HG03097 (cell line): ENCODE data around the gene RNF112.

Experiments
- ATAC-seq: cut with Tn5 transposase; IDR thresholded peaks from one replicate; pipeline ENCODE4 v1.9.1; 2021; ENCODE audit not compliant: unreplicated experiment, low FRiP score

Gene RNF112

GRCh38 chr17:19386974-19387920, 23.8 kb upstream of the RNF112 start, which contains the start of gene MFAP4:
Gene MFAP4 (minus strand): TSS chr17:19387190. CDS start chr17:19387155, 35 bp downstream.
- ATAC-seq, result no peak

- ATAC-seq, result no peak
Measured at GRCh38 chr17:19387921-19388521, 23.0 kb upstream of the RNF112 start.

DNA sequence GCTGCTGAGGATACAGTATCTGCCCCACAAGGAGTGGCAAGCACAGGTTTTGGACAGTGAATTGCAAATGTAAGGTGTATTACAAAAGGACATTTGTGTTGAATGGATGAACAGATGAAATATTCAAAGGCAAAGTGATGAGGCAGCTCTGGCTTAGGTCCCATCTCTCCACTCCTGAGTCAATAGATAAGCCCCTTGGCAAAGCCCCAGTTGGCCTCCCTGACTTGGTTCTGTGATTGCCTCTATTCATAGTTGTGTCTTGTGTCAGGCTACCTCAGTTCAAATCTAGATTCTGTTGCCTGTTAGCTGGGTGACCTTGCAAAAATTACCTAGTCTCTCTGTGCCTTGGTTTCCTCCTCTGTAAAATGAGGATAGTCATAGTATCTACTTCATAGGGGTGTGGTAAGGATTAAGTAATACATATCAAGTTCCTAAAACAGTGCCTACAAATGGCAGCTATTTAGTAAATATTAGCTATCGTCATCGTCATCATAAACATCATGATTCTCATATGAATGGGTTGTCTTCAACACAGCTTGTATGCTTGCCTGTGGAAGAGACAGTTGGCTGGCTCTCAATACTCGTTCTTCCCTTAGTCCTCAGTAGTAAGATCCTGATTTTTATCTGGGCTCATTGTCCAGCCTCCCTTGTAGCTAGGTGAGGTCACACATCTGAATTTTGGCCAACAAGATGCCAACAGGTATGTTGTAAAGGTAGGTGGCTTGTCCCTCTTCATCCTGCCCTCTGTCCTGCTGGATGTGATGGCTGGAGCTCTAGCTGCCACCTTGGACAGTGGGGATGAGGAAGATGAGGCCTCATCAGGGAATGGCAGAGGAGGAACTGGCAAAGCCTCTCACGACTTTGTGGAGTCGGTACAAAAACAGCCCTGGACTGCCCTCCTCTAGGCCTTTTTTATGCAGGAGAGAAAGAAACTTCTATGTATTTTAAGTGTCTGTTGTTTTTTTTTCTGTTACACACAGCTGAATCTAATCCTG, 21.9 kb upstream of the RNF112 start:
- no peak for ATAC-seq

DNA sequence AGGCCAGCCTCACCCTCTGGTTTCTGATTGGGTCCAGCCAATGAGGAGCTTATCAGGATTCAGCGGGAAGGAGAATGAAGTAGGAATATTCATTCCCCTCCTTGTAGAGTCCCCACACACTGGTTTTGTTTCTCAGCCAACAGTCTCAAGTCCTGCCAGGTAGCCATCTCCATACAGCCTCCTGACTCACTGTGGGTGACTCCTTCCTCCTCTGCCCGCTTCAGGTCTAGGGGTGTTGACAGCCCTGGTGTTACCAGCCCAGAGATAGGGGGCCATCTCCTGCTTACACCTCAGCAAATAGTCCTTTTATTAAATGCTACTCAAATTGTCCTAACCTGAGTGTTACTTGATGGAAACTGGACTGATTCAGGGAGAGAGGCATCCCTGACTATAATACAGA, 20.1 kb upstream of the RNF112 start:
- ATAC-seq, result no peak

GRCh38 chr17:19391432-19391831, 19.6 kb upstream of the RNF112 start:
- no peak for ATAC-seq

- no peak for ATAC-seq
Measured at GRCh38 chr17:19392303-19392702, 18.7 kb upstream of the RNF112 start.

DNA sequence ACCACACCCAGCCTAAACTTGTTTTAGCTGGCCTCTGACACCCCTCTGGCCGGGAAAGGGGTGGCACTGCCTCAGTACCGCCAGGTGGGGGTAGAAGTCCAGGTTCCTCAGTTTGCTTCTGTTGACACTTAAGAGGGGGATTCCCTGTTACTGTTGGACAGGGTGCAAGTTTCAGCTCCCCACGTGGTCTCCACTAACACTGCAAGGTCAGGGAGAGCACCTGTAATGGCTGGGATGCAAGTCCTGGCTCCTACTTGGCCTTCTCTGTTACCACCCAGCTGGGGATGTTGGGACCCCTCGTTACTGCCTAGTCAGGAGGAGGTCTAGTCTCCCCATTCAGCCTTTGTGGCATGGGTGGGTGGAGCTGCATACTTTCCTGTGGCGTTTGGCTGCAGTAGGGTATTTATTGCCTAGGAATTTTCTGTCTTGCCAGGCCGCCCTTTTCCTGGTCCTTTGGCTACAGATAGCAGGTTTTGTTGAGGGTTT, 13.4 kb upstream of the RNF112 start:
- no peak for ATAC-seq

DNA sequence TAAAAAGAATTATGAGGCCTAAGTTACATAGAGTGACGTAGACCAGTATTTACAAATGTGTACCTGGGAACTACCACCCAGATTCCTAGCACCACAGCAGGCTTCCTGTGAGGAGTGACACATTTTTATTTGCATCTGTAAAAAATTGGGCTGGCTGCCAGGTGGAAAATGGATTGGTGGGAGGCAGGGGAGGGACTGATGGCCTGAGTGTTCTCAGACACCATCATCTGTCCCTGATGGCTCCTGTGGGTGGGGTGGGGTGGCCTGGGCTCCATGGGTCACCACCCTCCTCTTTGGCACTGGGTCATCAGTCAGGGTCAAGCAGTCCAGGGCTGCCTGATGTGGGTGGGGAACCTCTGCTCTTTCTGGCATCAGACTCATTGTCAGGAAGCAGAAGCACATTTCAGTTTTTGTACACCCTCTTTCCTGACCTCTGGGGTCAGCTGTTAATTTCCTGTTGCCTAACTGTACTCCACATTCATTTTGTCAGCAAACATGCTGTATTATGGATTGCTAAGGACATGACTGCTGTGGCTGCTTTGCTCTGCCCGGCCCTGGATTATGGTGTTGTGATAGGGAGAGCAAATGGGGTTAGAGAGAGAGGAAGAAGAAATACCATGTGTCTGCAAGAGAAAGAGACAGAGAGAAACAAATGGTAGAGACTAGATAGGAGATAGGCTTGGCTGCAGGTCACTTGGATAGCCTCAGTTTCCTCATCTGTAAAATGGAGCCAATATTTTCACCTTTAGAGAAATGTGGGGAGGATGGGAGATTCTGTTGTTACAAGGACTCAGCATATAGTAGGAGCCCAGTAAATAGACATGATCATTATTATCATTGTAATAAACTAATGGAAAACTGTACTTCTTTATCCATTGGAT, 12.5 kb upstream of the RNF112 start:
- no peak for ATAC-seq

DNA sequence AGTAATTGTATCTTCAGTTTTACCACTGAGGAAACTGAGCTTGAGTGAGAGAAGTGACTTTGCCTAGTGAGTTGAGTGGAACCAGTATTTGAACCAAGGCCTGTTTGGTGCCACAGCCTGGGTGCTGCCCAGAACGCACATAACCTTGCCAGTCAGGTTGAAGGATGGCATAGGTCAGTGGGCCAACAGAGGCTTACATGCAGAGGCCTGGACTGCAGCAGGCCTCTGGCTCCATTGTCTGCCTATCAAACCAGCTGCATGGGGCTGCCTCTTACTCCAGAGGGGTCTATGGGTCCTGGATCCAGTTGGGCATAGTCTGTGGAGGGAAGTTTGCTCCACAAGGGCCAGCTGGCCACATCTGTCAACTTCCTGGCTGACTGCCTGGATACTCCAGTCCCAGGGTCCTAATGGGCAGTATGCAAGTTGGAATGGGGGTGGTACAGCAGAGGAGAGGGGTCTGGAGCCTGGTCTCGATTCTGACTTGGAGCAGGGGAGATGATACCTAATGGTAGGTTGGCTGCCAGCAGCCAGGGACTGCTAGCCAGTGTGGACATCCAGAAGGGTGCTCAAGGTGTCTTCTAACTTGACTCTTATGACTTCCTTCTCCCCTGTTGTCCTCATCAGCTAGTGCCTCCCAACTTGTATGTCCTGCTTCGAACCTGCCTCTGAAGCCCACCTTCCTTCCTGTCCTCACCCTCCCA, 11.1 kb upstream of the RNF112 start:
- ATAC-seq, result no peak

GRCh38 chr17:19401321-19402010, 9.6 kb upstream of the RNF112 start:
- no peak for ATAC-seq

- no peak for ATAC-seq
Measured at GRCh38 chr17:19402171-19402570, 8.9 kb upstream of the RNF112 start.

DNA sequence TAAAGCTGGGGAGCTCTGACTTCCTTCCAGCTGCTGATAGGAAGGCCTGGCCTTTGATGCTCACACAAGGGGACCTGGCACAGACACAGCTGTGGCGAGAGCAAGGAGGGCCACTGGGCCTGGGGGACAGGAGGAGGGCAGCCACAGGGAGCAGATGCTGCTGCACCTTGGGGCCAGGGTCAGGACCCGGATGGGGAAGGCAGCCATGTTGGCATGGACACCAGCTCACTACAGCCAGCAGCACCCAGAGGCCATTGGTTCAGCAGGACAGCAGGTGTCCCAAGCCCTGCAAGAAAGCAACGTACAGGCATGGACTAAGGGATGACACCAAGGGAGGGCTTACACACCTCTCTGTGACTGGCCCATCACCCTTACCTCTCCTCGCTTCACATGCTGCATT, 8.0 kb upstream of the RNF112 start:
- no peak for ATAC-seq

DNA sequence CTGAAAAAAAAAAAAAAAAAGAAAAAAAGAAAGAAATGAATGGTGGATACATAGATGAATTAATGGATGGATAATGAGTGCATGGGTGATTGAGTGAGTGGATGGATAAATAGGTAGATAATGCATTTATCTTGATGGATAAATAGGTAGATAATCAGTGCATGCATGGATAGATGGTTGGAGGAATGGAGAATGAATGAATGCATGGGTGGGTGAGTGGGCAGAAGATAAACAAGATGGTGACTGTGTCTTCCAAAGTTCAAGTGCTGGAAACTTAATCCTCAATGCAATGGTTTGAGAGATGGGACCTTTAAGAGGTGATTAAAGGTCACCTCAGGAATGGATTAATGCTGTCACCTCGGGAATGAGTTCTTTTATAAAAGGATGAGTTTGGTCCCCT, 6.8 kb upstream of the RNF112 start:
- no peak for ATAC-seq

DNA sequence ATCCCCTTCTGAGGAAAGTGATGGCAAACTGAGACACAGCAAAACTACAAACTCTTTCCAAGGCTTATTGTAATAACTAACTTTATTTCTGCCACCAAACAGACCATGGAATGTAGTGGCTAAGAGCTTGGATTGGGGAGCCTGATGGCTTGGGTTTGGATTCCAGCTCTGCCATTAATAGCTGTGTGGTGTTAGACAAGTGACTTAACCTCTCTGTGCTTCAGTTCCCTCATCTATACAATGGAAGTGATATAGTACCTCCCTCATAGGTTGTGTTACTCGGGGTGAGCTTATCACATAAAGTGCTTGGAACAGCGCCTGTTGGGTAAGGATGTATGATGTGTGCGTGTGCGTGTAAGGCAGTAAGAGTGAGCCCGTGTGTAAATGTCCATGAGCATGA, 5.9 kb upstream of the RNF112 start:
- ATAC-seq, result no peak

- ATAC-seq, result no peak
Measured at GRCh38 chr17:19407601-19408345, 3.3 kb upstream of the RNF112 start.

GRCh38 chr17:19408346-19408710, 2.7 kb upstream of the RNF112 start:
- no peak for ATAC-seq

DNA sequence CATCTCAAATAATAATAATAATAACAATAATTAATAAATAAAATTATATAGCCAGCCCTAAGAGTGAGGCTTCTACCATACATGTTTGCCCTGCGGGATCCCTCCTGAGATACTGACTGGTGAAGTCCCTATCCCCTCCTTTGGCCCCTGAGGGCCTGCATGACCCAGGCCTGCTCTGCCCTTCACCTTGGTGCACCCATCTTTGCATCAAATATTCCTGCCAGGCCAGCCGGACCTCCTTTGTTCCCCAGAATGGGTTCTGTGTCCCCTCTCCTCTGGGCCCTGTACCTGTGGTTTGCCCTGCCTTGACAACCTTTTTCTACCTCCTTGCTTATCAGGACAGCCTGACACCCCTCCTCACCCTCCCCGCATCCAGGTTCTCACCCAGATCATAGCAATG, 2.0 kb upstream of the RNF112 start:
- no peak for ATAC-seq

DNA sequence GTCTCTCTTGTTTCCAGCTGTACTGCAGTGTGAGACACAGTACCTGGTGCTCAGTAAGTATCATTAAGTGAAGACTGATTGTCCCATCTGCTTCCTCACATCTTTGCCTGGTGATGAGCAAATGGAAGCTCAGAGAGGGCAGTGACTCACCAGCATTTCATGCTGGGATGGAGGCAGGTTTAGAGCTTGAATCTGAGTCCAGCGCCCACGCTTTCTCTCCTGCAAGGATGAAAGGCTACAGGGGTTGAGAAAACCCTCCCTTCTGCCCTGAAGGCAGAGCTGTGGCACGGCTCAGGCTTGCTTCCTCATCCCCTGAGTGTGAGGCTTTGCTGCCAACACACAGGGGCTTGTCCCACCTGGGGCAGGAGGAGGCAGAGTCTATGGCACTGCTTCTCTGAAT, 1.5 kb upstream of the RNF112 start:
- no peak for ATAC-seq
